Raji (cell line): Measurements from ENCODE around the gene LBH.

ENCODE experiments used
- POLR2A ChIP-seq: IDR thresholded peaks from 2 replicates; pipeline ENCODE4 v1.6.1; 2011; ENCODE audit warnings: low read depth, low read length, control low read depth; ENCODE audit not compliant: insufficient read depth

LBH gene

DNA sequence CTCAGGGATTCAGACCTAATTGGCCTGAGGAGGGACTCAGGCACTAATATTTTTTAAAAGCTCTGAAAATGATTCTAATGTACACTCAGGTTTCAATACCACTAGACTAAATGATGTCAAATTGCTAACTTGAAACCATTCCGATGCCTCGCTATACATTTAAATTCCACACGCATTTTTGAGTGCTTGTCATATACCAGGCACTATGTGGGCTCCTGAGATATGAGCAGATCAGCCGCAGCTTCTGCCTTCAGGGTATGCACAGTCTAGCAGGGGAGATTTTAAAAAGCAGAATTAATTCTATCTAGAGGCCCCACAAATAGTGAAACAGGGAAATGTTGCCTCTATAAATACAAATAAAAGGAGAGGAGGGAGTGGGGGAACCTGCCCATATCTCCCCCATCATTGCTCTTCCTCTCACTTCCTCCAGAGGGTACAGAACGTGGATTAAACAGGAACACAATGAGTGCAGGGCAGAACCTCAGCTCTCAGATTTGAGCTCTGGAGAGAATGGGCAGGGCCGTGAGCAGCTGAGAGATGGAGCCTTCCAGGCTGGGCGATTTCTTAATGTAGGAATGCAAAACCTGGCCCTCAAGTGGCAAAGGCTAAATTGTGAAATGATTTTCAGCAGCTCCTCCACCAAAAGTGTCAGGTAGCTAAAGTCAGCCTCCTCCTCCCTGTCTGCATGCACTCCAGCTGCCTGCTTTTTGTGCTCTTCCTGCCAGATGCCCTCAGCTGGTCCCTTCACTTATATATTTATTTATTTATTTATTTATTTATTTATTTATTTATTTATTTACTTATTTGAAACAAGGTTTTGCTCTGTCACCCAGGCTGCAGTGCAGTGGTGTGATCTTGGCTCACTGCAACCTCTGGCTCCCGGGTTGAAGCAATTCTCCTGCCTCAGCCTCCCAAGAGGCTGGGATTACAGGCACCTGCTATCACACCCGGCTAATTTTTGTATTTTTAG is 24.6 kb upstream of the LBH start:
- no peak for TF ChIP-seq POLR2A

DNA sequence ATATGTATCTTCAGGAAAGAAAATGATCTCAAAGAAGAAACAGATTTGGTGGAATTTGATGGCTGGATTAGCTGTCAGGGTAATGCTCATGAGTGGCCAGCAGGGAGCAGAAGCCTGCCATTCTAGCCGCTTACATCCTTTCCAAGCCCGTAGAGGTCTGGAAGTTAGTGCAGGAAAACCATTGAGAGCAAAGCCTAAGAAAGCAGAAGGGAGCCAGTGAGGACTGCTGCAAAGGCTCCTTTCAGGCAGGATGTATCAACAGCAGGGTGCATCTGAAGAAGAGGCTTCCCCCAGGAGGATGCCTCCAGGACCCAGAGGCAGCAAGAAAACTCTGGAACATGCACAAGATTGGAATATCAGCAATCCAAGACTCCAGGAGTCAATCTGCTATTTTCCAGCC is 22.9 kb upstream of the LBH start:
- no peak for TF ChIP-seq POLR2A

DNA sequence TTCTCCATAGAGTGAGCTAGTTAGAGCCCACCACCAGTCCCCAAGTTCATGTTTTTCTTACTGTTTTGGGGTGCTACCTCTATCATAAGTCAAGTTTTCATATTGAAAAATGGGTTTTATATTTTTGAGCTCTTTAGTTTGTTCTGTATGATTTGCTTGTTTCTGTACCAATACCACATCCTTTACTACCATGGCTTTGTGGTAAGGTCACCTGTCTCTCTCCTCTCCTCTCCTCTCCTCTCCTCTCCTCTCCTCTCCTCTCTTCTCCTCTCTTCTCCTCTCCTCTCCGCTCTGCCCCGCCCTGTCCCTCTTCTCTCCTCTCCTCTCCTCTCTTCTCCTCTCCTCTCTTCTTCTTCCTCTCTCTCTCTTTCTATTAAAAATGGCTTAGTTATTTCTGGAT is 22.1 kb upstream of the LBH start:
- no peak for TF ChIP-seq POLR2A

DNA sequence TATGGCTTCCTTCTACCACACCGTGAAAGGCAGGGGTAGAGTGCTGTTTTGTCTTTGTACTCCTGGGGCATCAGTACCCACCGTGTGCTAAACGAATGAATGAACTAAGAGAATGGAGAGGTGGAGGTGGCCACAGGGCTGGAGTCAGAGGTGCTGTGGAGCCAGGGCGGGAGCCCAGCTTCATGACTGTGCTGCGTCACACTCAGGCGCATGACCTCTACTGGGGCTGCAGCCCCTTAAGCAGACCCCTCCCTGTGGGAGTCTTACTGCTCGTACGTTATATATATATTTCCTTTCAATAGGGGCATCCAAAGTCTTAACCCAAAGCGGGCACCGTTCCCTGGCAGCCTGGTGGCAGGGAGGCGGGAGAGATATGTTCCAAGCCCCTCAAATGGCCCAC is 18.0 kb upstream of the LBH start:
- no peak for TF ChIP-seq POLR2A

DNA sequence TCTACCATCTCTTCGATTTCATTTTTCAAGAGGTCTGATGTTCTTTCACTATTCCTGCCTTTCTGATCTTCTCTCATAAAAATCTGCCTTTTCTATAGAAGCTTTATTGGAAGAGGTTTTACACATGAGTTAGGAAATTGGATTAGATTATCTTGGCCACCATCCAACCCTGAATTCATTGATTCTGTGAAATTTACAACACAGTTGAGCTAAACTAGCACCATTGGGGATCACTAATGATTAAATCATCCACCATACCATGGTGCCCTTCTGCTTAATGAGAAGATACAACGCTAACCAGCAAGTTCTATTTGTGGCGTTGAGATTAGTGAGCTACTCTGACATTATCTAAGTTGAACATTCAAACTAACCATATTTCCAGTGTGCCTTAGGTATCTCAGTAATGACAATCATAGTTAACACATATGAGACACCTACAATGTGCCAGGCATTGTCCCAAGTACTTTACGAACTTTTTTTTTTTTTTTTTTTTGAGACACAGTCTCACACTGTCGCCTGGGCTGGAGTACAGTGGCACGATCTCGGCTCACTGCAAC is 17.3 kb upstream of the LBH start:
- no peak for TF ChIP-seq POLR2A

DNA sequence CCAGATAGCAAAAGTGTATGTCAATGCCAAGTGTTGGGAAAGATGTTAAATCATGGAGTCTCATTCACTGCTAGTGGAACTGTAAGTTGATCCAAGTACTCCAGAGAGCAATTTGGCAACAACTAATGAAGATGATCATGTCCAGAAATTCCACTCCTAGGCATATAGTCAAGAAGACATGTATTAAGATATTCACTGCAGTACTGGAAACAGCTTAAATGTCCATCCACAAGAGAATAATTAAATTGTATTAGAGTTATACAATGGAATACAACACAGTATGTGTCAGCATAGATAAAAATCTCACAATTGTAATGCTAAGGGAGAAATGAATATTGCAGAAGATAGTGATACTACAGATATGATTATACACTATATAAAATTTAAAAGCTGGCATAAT is 15.2 kb upstream of the LBH start:
- no peak for TF ChIP-seq POLR2A

DNA sequence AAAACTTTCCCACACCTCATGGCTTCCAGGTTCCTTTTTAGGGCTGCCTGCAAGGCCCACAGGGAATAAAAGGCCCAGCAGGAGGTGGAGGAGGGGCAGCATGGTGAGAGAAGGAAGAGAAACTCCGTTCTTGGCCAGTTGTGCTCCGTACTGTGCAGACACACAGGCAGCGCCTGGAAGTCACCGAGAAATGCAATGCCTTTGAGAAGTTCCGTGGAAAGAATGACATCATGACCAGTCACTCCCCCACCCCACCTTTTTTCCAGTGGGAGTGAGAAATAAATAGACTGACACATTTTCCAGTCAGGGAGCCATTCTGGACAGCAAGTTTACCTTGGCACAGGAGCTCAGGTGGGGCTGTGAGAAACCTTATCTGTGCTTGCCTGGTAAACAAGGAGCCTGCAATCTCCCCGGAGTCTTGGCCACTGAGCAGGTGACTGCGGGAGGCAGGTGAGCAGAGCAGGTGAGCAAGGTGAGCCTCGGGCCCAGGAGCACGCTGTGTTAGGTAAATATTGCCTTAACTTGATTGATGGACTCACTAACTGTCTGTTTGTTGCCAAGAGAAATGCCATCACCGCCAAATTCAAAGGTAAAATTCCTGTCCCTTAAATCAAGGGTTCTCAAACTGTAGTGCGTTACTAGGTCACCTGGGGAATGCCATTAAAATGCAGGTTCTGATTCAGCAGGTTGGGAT is 13.5 kb upstream of the LBH start:
- no peak for TF ChIP-seq POLR2A

DNA sequence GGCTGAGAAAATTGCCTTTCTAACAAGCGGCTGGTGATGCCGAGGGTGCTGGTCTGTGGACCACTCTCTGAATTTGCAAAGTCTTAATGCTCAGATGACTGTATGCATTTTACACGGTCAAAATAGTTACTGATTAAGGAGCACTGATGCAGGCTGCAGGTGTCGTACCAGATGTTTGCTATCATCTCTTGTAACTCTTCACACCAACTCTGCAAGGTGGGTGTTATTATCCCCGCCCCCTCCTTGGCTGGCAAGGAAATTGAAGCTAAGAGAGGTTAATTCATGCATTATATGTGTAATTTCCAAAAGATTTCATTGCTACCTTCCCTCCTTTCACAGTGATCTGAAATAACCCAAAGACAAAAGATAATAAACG is 13.0 kb upstream of the LBH start:
- TF ChIP-seq POLR2A, result no peak

DNA sequence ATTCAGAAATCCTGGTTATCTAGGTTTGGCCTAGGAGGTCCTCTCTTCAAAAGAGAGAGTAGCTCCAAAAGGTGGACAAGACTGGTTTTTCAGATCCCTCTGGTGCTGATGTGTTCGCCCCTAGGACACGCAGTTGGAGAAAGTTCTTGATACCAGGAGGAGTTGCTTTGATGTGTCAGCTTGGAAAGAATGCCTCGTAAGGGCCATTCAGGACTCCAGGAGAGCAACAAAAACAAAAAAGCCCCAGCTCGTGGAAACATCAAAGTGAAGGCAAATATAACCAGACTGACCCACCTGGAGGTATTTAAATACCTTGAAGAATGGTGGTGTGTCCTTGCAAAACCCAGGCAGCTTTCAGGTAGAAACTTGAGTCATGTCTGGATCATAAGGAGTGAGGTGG is 12.5 kb upstream of the LBH start:
- no peak for TF ChIP-seq POLR2A

DNA sequence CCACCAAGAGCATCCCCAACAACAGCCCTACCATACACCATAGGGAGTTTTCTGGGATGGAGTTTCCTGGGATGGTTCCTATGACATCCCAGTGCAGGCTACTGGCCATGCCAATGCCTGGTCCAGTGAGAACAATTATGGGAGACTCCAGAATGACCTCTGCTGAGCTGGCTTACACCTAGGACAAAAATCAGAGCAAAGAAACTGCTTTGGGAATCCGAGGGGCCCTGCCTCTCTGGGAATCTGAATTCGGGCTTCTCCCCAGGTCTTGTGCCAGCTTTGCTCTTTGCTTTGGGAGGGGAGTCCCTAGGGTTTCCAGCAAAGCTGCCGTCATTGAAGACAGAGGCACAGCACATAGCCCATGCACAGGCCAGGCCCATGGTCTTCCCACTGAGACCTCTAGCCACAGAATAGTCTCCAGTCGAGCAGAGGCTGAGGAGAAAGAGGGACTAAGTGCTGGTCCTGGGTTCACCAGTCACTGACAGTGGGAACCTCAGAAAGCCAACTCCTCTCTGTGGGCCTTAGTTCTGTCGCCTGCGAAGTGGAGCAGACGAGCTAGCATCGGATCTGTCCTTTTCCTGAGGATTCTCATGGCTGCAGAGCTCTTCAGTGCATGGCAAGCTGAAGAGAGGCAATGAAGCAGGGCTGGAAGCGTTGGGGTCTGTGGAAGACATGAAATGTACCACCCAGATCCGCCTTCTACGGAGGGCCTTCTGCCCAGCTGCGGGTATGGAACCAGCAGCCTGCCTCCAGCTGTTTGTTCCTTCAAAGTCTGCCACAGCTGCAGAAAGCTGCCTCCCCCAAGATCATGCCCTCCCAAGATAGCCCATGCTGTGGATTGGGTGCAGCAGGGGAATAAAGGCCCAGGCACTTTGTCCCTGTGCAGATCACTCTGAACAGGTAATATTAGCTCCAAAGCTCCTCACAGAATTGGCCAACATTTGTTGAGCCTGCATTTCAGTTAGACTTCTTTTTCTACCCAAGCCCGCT is 11.2 kb upstream of the LBH start:
- no peak for TF ChIP-seq POLR2A

DNA sequence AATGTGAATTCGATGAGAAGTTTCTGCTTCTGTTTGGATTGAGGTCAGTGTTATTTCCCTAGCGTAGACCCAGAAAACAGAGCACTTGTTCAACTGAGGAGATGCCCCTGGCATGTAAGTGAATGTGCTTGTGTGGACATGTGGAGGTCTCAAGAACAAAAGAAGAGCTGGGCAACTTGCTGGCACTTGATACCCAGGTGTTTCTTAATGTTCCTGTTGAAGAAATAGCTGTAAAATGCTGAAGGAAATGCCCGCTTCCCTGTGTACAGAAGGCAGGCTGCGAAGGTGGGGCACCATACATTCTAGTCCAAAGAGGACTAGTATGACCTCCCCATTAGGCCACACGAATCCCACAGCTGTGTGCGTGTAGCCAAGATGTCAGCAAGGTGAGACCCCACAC is 9.8 kb upstream of the LBH start:
- TF ChIP-seq POLR2A, result no peak

DNA sequence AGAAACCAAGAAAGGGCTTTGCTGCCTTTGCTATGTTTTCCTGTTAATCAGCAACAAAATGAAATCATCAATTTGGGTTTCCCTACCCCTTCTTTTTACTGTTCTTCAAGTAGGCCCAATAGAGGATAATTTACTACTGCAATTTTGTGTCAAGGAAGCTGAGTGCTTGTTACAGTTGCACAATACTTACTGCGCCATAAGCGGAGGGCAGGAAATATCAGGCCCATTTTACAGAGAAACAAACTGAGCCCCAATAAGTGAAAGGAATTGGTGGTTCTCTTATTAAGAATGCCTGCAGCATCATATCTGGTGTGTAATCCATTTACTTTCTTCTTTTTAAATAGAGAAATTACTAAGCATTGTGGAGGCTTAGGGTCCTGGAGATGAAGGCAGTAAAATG is 9.3 kb upstream of the LBH start:
- TF ChIP-seq POLR2A, result no peak

DNA sequence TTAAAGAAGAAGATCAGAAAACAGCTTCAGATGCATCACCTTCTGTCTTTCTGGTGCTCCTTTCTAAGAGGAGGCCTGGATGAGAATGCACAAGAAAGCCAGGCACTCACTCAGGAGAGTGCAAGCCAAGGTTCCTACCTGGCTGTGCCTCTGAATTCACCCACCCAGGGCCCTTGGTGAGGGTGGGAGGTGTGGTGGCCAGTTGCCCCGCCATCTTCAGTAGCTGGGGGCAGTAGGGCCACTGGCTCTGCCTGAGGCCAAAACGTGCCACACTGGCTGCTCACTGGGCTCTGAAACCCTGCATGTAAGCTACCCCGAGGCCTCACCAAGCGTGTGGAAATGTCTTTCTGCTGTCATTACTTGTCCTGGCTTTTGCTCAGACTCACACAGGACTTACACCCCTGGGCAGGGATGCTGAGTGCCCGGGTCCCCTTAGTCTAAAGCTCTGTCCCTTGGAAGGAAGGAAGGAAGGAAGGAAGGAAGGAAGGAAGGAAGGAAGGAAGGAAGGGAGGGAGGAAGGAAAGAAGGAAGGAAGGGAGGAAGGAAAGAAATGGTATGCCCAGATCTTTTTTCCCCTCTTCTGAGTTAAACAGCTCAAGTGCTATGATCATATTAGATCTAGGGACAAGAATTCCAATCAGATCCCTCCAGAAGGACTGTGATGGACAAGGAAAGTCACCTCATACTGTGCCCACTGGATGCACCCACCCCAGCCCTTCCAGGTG is 8.5 kb upstream of the LBH start:
- no peak for TF ChIP-seq POLR2A

DNA sequence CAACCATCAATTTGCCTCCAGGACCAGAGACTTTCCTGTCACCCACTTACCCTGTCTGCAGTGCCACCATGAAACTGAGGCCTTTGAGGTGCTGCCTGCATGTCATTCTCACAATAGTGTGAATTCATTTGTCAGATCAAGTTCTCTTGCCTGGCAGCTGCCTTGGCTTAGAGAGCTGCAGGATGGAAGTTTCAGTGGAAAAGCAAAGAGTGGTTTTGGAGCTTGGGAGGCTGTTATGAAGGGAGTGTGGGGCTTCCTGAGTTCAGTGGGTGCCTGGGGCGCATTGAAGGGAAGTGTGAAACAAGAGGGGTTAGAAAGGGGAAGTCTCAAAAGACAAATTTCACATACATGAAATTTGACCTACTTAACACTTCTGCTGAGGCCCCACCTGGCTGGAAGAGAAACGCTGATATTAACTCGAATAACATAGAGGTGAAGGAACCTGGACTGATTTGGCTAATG is 7.9 kb upstream of the LBH start:
- no peak for TF ChIP-seq POLR2A

DNA sequence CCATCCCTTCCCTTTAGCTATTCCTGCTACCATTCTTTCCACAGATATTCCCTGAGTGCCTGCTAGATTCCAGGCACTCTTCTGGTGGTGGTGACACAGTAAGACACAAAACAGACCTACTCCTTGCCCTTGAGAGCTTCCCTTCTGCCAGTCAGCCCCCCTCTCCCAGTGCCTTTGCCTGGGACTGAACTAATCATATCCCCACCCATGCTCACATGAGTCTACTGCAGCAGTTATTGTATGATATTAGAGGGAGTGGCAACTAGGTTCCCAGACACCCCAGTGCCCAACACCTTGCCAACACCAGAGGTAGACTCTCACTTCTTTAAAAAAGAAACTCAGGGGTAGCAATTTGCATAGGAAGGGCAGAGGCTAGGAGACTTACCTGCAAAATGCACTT is 7.2 kb upstream of the LBH start:
- TF ChIP-seq POLR2A, result no peak
